ENCODE results near the gene LCLAT1.

The LCLAT1 gene

DNA sequence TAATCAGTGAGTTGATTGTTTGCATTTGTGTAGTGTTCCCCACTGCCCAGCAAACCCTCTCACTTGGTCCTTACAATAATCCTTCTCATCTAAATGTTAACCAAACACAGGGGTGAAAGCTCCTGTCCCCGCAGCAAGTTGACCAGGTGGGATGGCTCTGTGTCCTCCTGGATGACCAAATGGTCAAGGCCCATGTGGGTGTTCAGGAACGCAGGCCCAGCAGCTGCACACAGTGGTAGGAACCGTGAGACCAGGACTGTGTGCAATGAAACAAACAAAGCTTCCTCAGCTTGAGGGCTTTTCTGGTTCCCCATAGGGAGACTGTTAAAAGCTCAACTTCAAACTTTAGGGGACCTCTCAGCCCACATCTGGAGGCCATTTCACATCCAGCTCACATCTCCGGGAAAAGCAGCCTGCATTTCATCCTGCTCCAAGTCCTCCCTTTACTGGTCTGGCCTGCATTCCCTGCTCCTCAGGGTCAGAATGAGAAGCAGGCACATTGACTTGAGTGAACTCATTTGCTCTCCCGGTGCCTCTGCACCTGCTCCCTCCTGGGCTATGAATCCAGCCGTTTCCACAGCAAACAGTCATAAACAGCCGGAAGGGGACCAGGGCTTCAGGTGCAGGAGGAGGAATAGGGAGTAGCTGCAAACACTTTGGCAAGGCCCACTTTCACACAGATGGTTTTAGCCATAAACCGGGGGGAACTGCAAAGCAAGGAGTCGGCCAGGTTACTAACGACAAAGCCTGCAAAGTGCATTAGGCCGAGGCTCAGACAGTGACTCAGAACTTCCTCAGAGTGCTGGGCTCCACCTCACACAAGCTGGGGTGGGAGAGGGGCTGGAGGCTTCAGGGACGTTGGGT, 215.5 kb downstream of the LCLAT1 start:
- no peak overlapping the region for H3K27ac ChIP-seq (replicated peaks)
- H3K27me3 ChIP-seq (ENCODE audit: insufficient read depth, poor library complexity, severe bottlenecking), result no peaks in the 10 kb centered on the region
- TF ChIP-seq POLR2AphosphoS5 (IDR thresholded peaks at IDR 0.05; ENCODE audit: low read depth) (no peak), GABPA (IDR thresholded peaks at IDR 0.05; ENCODE audit: low read depth) (no peak), SPI1 (IDR thresholded peaks at IDR 0.05; ENCODE audit: borderline replicate concordance, low read depth) (no peak)
- TF ChIP-seq, protein P1, sequence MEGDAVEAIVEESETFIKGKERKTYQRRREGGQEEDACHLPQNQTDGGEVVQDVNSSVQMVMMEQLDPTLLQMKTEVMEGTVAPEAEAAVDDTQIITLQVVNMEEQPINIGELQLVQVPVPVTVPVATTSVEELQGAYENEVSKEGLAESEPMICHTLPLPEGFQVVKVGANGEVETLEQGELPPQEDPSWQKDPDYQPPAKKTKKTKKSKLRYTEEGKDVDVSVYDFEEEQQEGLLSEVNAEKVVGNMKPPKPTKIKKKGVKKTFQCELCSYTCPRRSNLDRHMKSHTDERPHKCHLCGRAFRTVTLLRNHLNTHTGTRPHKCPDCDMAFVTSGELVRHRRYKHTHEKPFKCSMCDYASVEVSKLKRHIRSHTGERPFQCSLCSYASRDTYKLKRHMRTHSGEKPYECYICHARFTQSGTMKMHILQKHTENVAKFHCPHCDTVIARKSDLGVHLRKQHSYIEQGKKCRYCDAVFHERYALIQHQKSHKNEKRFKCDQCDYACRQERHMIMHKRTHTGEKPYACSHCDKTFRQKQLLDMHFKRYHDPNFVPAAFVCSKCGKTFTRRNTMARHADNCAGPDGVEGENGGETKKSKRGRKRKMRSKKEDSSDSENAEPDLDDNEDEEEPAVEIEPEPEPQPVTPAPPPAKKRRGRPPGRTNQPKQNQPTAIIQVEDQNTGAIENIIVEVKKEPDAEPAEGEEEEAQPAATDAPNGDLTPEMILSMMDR (IDR thresholded peaks at IDR 0.05; ENCODE audit: insufficient read depth, low read length), result no peak
- TF ChIP-seq, protein P2, sequence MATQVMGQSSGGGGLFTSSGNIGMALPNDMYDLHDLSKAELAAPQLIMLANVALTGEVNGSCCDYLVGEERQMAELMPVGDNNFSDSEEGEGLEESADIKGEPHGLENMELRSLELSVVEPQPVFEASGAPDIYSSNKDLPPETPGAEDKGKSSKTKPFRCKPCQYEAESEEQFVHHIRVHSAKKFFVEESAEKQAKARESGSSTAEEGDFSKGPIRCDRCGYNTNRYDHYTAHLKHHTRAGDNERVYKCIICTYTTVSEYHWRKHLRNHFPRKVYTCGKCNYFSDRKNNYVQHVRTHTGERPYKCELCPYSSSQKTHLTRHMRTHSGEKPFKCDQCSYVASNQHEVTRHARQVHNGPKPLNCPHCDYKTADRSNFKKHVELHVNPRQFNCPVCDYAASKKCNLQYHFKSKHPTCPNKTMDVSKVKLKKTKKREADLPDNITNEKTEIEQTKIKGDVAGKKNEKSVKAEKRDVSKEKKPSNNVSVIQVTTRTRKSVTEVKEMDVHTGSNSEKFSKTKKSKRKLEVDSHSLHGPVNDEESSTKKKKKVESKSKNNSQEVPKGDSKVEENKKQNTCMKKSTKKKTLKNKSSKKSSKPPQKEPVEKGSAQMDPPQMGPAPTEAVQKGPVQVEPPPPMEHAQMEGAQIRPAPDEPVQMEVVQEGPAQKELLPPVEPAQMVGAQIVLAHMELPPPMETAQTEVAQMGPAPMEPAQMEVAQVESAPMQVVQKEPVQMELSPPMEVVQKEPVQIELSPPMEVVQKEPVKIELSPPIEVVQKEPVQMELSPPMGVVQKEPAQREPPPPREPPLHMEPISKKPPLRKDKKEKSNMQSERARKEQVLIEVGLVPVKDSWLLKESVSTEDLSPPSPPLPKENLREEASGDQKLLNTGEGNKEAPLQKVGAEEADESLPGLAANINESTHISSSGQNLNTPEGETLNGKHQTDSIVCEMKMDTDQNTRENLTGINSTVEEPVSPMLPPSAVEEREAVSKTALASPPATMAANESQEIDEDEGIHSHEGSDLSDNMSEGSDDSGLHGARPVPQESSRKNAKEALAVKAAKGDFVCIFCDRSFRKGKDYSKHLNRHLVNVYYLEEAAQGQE (IDR thresholded peaks at IDR 0.05; ENCODE audit: insufficient replicate concordance, low read depth), result no peak
- no peak for DNase-seq (ENCODE audit: low read depth in 1 of 2, low spot score in 1 of 2)
- H3K4me3 ChIP-seq (replicated peaks; ENCODE audit: insufficient read depth, low read length), result no peak overlapping the region

DNA sequence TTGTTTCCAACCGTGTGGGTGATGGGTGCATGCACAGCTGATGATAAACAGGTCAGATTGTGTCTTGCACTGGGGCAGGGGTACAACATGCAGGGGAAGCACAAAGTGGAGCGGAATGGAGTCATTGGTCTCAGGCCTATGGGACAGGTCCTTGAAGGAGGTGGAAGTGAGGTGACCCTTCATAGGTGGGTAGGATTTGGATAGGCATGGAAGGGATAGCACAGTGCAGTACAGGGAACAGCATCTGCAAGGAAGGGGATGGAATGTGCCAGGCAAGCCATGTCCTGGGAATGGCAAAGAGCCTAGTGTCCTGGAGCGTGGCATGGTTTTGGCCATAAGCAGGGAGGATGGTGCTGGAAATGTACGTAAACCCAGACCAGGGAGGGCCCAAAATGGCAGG, 216.3 kb downstream of the LCLAT1 start:
- no peak for DNase-seq (ENCODE audit: low read depth in 1 of 2, low spot score in 1 of 2)
- TF ChIP-seq, protein P2 (IDR thresholded peaks at IDR 0.05; ENCODE audit: insufficient replicate concordance, low read depth), result no peak
- TF ChIP-seq, protein P1 (IDR thresholded peaks at IDR 0.05; ENCODE audit: insufficient read depth, low read length), result no peak
- TF ChIP-seq GABPA (IDR thresholded peaks at IDR 0.05; ENCODE audit: low read depth) (no peak), POLR2AphosphoS5 (IDR thresholded peaks at IDR 0.05; ENCODE audit: low read depth) (no peak), SPI1 (IDR thresholded peaks at IDR 0.05; ENCODE audit: borderline replicate concordance, low read depth) (no peak)

DNA sequence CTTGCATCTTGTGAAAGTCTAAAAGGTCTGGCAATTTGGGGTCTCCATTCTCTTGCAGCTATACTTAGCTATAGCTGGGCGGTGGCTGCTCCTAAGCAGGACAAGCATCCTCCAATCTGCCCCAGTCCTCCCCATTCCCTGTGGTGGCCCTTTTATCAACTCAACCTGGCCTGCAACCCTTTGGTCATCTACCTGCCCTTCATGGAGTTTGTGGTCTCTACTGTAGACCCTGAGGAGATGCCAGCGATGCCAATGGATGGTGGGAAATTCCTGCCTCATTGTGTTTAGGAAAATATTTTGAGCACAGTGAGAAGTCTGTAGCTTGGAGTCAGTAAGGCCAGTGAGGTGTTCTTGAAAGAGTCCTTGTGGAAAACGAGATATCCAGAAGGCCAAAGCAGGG, 216.8 kb downstream of the LCLAT1 start:
- DNase-seq (ENCODE audit: low read depth in 1 of 2, low spot score in 1 of 2), result no peak
- Histone ChIP-seq H3K27ac (replicated peaks) (no peak overlapping the region), H3K4me3 (replicated peaks; ENCODE audit: insufficient read depth, low read length) (no peak overlapping the region), H3K27me3 (ENCODE audit: insufficient read depth, poor library complexity, severe bottlenecking) (no peaks in the 10 kb centered on the region)
- TF ChIP-seq GABPA (IDR thresholded peaks at IDR 0.05; ENCODE audit: low read depth) (no peak), POLR2AphosphoS5 (IDR thresholded peaks at IDR 0.05; ENCODE audit: low read depth) (no peak), SPI1 (IDR thresholded peaks at IDR 0.05; ENCODE audit: borderline replicate concordance, low read depth) (no peak)
- TF ChIP-seq, protein P2 (IDR thresholded peaks at IDR 0.05; ENCODE audit: insufficient replicate concordance, low read depth), result no peak
- TF ChIP-seq, protein P1 (IDR thresholded peaks at IDR 0.05; ENCODE audit: insufficient read depth, low read length), result no peak

More for the DNA sequence above, 216.3 kb downstream of the LCLAT1 start:
- H3K27ac ChIP-seq (replicated peaks), result no peak overlapping the region
- H3K4me3 ChIP-seq (replicated peaks; ENCODE audit: insufficient read depth, low read length), result no peak overlapping the region
- H3K27me3 ChIP-seq (ENCODE audit: insufficient read depth, poor library complexity, severe bottlenecking), result no peaks in the 10 kb centered on the region

Data from HL-60 (cell line).